AG09309 (cell line): ENCODE measurements around the gene ZFTA.

ENCODE experiments used
- DNase-seq: peaks from one replicate; pipeline ENCODE4 v3.0.0-alpha.2; 2010; ENCODE audit warnings: low read depth
- H3K4me3 ChIP-seq: 2 replicates; pipeline ENCODE4 v1.5.1; 2011; ENCODE audit warnings: mild to moderate bottlenecking, low read depth, low read length, moderate library complexity; ENCODE audit not compliant: control insufficient read depth
- CTCF ChIP-seq: IDR thresholded peaks from 2 replicates; pipeline ENCODE4 v1.5.1; 2011; ENCODE audit warnings: mild to moderate bottlenecking, low read depth, low read length, inconsistent platforms; ENCODE audit not compliant: insufficient read depth, control insufficient read depth; ENCODE audit errors: missing control alignments

ZFTA gene

GRCh38 chr11:63763496-63764339, 4.9 kb downstream of the ZFTA start:
- no peak overlapping the region for H3K4me3 ChIP-seq
- DNase-seq = no peak
- TF ChIP-seq CTCF = no peak

- no peak overlapping the region for H3K4me3 ChIP-seq
- DNase-seq = no peak
- no peak for TF ChIP-seq CTCF
Measured at GRCh38 chr11:63762654-63763495, 5.7 kb downstream of the ZFTA start.

- no peak for TF ChIP-seq CTCF
- H3K4me3 ChIP-seq = no peak overlapping the region
- no peak for DNase-seq
Measured at GRCh38 chr11:63761931-63762653, 6.5 kb downstream of the ZFTA start.

- H3K4me3 ChIP-seq = no peak overlapping the region
- no peak for TF ChIP-seq CTCF
- DNase-seq = no peak
Measured at GRCh38 chr11:63761188-63761587, 7.4 kb downstream of the ZFTA start.

- no peak for DNase-seq
- no peak for TF ChIP-seq CTCF
Measured at GRCh38 chr11:63760487-63761079, 8.0 kb downstream of the ZFTA start.

More at GRCh38 chr11:63760487-63761079, 8.0 kb downstream of the ZFTA start:
- no peak overlapping the region for H3K4me3 ChIP-seq
